VCaP (cell line): ENCODE measurements around the gene TWIST2.

Experiments used
- H3K27ac ChIP-seq: fragments of 450-650 bp; 2 replicates; pipeline ENCODE4 v1.5.1; 2017
- TF ChIP-seq, protein P1 (sequence below): fragments of 450-650 bp; conservative IDR thresholded peaks from 2 replicates; pipeline ENCODE4 v1.5.1; 2017; ENCODE audit warnings: mild to moderate bottlenecking, moderate library complexity

Gene TWIST2

DNA sequence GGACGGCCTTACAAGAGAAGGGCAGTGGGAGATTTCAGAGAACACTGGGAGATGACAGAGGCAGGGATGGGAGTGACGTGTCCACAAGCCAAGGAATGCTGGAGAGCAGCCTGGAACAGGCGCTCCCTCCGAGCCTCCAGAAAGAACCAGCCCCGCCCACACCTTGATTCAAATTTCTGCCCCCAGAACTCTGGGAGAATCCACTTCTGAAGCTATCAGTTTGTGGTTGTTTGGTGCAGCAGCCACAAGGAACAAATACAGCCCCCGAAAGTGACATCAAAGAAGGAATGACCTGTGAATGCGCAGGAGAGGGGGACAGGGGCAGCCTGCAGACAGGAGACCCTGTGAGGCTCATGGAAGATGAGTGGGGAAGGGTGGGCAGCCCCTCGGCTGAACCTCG lies 67.3 kb downstream of the TWIST2 start:
- TF ChIP-seq, protein P1, sequence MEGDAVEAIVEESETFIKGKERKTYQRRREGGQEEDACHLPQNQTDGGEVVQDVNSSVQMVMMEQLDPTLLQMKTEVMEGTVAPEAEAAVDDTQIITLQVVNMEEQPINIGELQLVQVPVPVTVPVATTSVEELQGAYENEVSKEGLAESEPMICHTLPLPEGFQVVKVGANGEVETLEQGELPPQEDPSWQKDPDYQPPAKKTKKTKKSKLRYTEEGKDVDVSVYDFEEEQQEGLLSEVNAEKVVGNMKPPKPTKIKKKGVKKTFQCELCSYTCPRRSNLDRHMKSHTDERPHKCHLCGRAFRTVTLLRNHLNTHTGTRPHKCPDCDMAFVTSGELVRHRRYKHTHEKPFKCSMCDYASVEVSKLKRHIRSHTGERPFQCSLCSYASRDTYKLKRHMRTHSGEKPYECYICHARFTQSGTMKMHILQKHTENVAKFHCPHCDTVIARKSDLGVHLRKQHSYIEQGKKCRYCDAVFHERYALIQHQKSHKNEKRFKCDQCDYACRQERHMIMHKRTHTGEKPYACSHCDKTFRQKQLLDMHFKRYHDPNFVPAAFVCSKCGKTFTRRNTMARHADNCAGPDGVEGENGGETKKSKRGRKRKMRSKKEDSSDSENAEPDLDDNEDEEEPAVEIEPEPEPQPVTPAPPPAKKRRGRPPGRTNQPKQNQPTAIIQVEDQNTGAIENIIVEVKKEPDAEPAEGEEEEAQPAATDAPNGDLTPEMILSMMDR, result no peak
- H3K27ac ChIP-seq, result no peak overlapping the region

DNA sequence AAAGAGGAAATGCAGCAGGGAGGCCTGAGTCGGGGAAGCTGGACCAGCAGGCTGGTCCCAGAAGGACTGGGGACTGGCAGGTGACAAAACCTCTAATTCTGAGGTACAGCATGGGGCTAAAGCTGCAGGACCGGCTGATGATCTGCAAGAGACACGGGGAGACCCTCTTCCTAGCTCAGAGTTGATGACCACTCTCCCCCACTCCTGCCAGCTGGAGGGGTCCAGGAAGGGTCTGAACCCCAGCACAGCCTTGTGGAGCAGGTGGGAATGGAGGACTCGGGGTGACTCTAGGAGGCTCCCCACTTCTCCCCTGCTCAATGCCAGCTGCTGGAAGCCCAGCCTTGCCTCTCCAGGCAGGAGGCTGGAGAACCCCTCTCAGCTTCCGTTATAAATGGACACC lies 67.7 kb downstream of the TWIST2 start:
- TF ChIP-seq, protein P1, result no peak
- H3K27ac ChIP-seq, result no peak overlapping the region

DNA sequence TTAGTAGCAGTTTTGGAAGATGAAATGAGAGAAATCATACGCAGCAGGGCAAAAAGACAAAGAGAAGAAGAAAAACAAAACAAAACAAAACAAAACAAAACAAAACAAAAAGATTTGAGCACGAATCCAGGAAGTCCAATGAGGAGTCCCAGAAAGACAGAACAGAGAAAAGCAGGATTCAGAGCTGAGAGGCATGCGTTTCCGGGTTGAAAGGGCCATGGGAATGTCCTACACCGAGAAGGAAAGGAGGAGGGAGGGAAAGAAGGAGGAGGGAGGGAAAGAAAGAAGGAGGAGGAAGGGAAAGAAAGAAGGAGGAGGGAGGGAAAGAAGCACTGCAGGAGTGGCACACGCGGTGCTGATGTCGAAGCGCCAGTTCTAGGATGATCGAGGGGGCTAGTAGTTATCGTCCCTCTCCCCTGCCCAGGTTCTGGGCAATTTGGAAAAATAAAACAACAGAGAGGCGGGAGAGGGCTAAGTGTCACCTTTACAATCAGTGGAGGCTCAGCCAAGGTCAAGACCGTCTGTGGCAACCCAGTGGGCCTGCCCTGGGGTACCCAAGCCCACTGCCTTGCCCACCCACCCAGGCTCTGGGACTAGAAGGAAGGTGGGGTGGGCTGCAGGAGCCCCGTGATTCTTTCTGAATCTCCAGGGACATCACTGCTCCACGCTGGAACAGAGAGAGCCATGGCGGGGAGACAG lies 68.4 kb downstream of the TWIST2 start:
- TF ChIP-seq, protein P1, result no peak
- H3K27ac ChIP-seq, result no peak overlapping the region

DNA sequence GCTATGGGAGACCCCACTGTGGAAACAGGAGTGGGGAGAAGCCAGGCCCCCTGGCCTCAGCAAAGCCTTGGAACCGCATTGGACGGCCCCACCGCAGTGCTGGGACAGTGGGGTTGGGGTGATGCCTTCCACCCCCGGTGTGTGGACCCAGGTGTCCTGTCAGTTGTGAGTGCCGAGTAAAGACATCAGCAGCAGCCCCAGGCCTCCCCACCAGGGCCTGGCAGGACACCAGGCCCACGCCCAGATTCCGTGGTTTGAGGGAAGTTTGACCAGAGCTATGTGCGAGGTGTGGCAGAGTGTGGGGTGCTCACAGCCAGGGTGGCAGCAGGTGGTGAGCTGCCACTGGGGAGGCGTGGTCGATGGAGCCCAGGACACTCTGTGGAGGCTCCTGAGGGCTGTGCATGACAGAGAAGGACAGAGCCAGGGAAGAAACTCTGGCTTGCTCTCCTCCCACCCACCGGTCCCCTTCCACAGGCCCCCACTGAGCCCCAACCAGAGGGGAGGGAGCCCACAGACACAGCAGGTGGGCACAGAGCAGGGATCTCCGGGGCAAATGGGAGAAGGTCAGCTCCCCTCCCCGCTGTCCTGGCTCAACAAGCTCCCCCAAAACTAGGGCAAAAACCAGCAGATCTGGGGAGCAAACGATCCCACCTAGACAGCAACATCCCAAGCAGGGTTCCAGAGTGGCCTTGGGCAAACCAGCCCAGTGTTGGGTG lies 69.1 kb downstream of the TWIST2 start:
- no peak overlapping the region for H3K27ac ChIP-seq
- TF ChIP-seq, protein P1, result no peak

DNA sequence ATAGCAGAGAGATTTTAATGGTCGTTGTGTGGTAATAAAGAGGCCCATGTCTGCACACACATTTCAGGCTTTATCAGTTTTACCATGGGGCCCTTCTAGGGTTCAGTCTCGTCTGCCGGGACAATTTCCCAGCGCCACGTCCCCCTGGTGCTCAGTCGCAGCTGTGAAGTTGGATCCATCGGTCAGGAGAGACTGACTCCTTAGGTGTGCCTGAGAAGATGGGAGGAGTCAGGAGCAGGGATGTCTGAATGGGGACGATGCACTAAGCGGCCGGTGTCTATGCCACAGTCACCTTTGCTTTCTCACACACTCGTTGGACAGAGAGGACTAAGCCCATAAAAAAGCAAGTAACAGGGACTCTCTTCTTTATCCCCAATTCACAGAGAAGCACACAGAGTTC lies 71.4 kb downstream of the TWIST2 start:
- TF ChIP-seq, protein P1, result no peak
- H3K27ac ChIP-seq, result no peak overlapping the region

DNA sequence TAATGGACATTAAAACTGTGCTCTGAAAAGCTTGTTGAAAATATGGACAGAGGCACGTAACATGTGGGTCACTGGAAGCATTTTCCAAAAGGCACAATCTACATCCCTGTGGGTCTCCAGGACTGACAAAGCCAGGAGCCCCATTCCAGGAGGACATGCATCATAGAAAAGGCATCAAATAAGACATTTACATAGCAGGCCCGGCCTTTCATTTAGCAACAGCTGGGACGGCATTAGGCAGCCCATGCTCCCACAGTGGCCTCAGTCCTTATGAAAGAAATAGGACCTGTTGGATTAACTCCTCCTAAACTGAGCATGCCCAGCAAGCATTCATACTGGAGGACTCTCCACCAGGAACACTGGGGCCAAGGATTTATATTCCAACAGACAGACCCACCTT lies 72.2 kb downstream of the TWIST2 start:
- no peak overlapping the region for H3K27ac ChIP-seq
- TF ChIP-seq, protein P1, result no peak

DNA sequence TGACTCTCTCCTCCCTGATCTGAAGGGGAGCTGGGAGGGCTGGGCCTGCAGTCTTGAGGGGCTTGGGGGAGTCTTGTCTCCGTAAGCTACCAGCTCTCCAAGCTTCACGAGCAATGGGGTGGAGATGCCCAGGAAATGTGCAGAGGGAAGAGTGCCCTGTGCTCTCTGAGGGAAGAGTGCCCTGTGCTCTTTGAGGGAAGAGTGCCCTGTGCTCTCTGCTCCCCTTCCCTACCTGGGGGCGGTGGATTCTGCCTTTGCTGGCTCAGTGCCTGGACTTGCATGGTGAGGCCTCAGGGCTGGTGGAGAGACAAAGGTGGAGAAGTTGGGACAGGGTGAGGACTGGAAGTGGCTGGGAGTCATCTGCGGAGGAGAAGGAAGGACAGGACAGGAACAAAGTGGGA lies 72.7 kb downstream of the TWIST2 start:
- no peak overlapping the region for H3K27ac ChIP-seq
- TF ChIP-seq, protein P1, result no peak
